Uterus (tissue), 4 donors: ENCODE measurements around the gene GABPB2. TPM values are rescaled to one million over a fixed set of nuclear protein-coding genes. Genes with fewer than 3 reads are reported as not detected.

Experiments
- DNase-seq, 2 donors: peaks; one replicate each; pipeline ENCODE4 v3.0.0-alpha.2; 2019 to 2020
- H3K27ac ChIP-seq, 2 donors: fragments of 200-600 bp; sonication (generic); 1 replicate in 1 of 2; 2 replicates in 1 of 2; pipeline ENCODE4 v1.5.1; 2016 to 2018
- H3K27me3 ChIP-seq, 2 donors: fragments of 200-600 bp; sonication (generic); one replicate each; pipeline ENCODE4 v1.5.1; 2018 to 2019; ENCODE audit warnings: control low read depth in 1 of 2
- H3K36me3 ChIP-seq, 2 donors: fragments of 200-600 bp; sonication (generic); one replicate each; pipeline ENCODE4 v1.5.1; 2019; ENCODE audit warnings: control low read depth in 1 of 2
- H3K4me1 ChIP-seq, 2 donors: fragments of 200-600 bp; sonication (generic); one replicate each; pipeline ENCODE4 v1.5.1; 2018 to 2019; ENCODE audit warnings: control low read depth in 1 of 2
- H3K4me3 ChIP-seq, 2 donors: fragments of 200-600 bp; sonication (generic); 1 replicate in 1 of 2; 2 replicates in 1 of 2; pipeline ENCODE4 v1.5.1; 2018 to 2019; ENCODE audit warnings: mild to moderate bottlenecking in 1 of 2
- H3K9me3 ChIP-seq, 2 donors: fragments of 200-600 bp; sonication (generic); one replicate each; pipeline ENCODE4 v1.5.1; 2019; ENCODE audit warnings: control low read depth in 1 of 2
- CTCF ChIP-seq, 4 experiments: fragments of 200-600 bp in 2 of 4; fragments of 450-650 bp in 2 of 4; sonication (generic) in 2 of 4; IDR thresholded peaks; one replicate each; pipeline ENCODE4 v1.5.1; 2016 to 2019; ENCODE audit warnings: antibody characterized with exemption in 4 of 4, mild to moderate bottlenecking in 2 of 4, moderate library complexity in 1 of 4
- POLR2A ChIP-seq, 2 donors: fragments of 450-650 bp; IDR thresholded peaks; one replicate each; pipeline ENCODE4 v1.6.1; 2016; ENCODE audit warnings: antibody characterized with exemption in 2 of 2, mild to moderate bottlenecking in 1 of 2, moderate library complexity in 1 of 2
- intact Hi-C: fragments of 100-400 bp; cut with DNase I; formaldehyde crosslinking; loops from one replicate; pipeline ENCODE4 v1.15.1; 2023; ENCODE audit warnings: low total_unique reads
- small RNA-seq: library from RNA; depleted of rRNA; stranded (forward); fragments of <200 nt; gene quantifications from one replicate; pipeline ENCODE3, GENCODE V24; 2016
- total RNA-seq, 4 donors: library from RNA; depleted of rRNA in 3 of 4; stranded (reverse); fragments of >200 nt in 3 of 4; gene quantifications; one replicate each; pipeline versions ENCODE4 v1.1.0 to v1.2.4, GENCODE V29; 2014 to 2023
- donor health status: DM: yes; HTN: yes; CAD: no.

Gene GABPB2
- total RNA-seq, 4 donors from 2014 or later = 7.4 to 285 (median 21.2) TPM

- Histone ChIP-seq H3K9me3 (no peaks in the 10 kb centered on the region), H3K27ac (peak overlapping the region; percentile 91 to 95), H3K4me1 (peaks cover 9 to 14% of the 10 kb centered on the region in 2 donors), H3K4me3 (peak overlapping the region; percentile 68 to 91), H3K36me3 (no peaks in the 10 kb centered on the region), H3K27me3 (no peaks in the 10 kb centered on the region)
- intact Hi-C loops = no loop called here
- no peak for DNase-seq
- no peak for TF ChIP-seq CTCF (IDR thresholded peaks at IDR 0.05)
- no peak for TF ChIP-seq POLR2A (IDR thresholded peaks at IDR 0.05)
Measured at GRCh38 chr1:151166505-151166956, 96.0 kb downstream of the GABPB2 start.

- TF ChIP-seq POLR2A (IDR thresholded peaks at IDR 0.05) = no peak
- TF ChIP-seq CTCF (IDR thresholded peaks at IDR 0.05) = no peak
- Histone ChIP-seq H3K36me3 (no peaks in the 10 kb centered on the region), H3K4me1 (peaks cover 9 to 14% of the 10 kb centered on the region in 2 donors), H3K9me3 (no peaks in the 10 kb centered on the region), H3K27me3 (no peaks in the 10 kb centered on the region), H3K4me3 (no peak overlapping the region), H3K27ac (peak overlapping the region in 1 of 2 donors; percentile 95)
- no peak for DNase-seq
- intact Hi-C loops = no loop called here
Measured at GRCh38 chr1:151167116-151167515, 96.6 kb downstream of the GABPB2 start.

- H3K4me3 ChIP-seq = no peak overlapping the region
- DNase-seq = no peak
- intact Hi-C loops = no loop called here
- no peaks in the 10 kb centered on the region for H3K27me3 ChIP-seq
- no peaks in the 10 kb centered on the region for H3K9me3 ChIP-seq
- H3K4me1 ChIP-seq = peaks cover 6 to 9% of the 10 kb centered on the region in 2 donors
- no peak overlapping the region for H3K27ac ChIP-seq
- no peaks in the 10 kb centered on the region for H3K36me3 ChIP-seq
- TF ChIP-seq POLR2A (IDR thresholded peaks at IDR 0.05) = no peak
- TF ChIP-seq CTCF (IDR thresholded peaks at IDR 0.05) = no peak
Measured at GRCh38 chr1:151171190-151171589, 100.6 kb downstream of the GABPB2 start.

Small RNA genes within 50 kb of the gene (small RNA-seq; reads per million reads assigned to genes)
- not detected for gene RNU6-884P

Other genes with a start within 250 kb of the GABPB2 start
- 10 to 100 TPM; 28.9 to 86.1 (median 59.1) TPM for gene ARNT, start 194.2 kb upstream of the GABPB2 start, total RNA-seq
- gene CTXND2, start 183.6 kb upstream of the GABPB2 start, total RNA-seq = not detected
- gene SETDB1, start 144.4 kb upstream of the GABPB2 start, total RNA-seq = 10 to 100 TPM; 21.8 to 63.2 (median 54.4) TPM
- gene CERS2, start 95.9 kb upstream of the GABPB2 start, total RNA-seq = 100 to 1,000 TPM in 3 of 4 donors, 10 to 100 TPM in 1; 74.9 to 191 (median 147) TPM
- 10 to 100 TPM in 1 of 4 donors, 1 to 10 TPM in 3; 2.3 to 54.3 (median 6.2) TPM for gene ANXA9, start 88.5 kb upstream of the GABPB2 start, total RNA-seq
- 10 to 100 TPM in 3 of 4 donors, 1 to 10 TPM in 1; 10.0 to 37.7 (median 24.6) TPM for gene MINDY1, start 63.9 kb upstream of the GABPB2 start, total RNA-seq
- 10 to 100 TPM in 3 of 4 donors, 1 to 10 TPM in 1; 10.0 to 26.4 (median 20.1) TPM for gene PRUNE1, start 62.3 kb upstream of the GABPB2 start, total RNA-seq
- under 1 TPM in 2 of 4 donors, not detected in 2; 0.24 to 0.55 TPM for gene BNIPL, start 34.2 kb upstream of the GABPB2 start, total RNA-seq
- 1 to 10 TPM in 3 of 4 donors, under 1 TPM in 1; 0.59 to 8.5 (median 3.8) TPM for gene C1orf56, start 23.0 kb upstream of the GABPB2 start, total RNA-seq
- 10 to 100 TPM; 21.5 to 80.8 (median 39.4) TPM for gene CDC42SE1, start 11.1 kb upstream of the GABPB2 start, total RNA-seq
- gene MLLT11, start 10.4 kb upstream of the GABPB2 start, total RNA-seq = 10 to 100 TPM in 1 of 4 donors, 1 to 10 TPM in 3; 1.3 to 10.6 (median 5.6) TPM
- gene SEMA6C, start 75.9 kb downstream of the GABPB2 start, total RNA-seq = 10 to 100 TPM in 2 of 4 donors, 1 to 10 TPM in 1, under 1 TPM in 1; 0.88 to 31.3 (median 10.4) TPM
- gene TNFAIP8L2, start 85.9 kb downstream of the GABPB2 start, total RNA-seq = 10 to 100 TPM in 1 of 4 donors, 1 to 10 TPM in 3; 1.0 to 27.1 (median 3.1) TPM
- 10 to 100 TPM in 2 of 4 donors, 1 to 10 TPM in 2; 6.4 to 32.9 (median 11.1) TPM for gene LYSMD1, start 95.1 kb downstream of the GABPB2 start, total RNA-seq
- gene SCNM1, start 95.4 kb downstream of the GABPB2 start, total RNA-seq = 100 to 1,000 TPM in 1 of 4 donors, 10 to 100 TPM in 2, 1 to 10 TPM in 1; 3.2 to 186 (median 21.3) TPM
- gene TMOD4, start 105.2 kb downstream of the GABPB2 start, total RNA-seq = under 1 TPM in 1 of 4 donors, not detected in 3; 0.26 TPM
- 10 to 100 TPM; 22.3 to 53.5 (median 32.7) TPM for gene VPS72, start 119.4 kb downstream of the GABPB2 start, total RNA-seq
- 100 to 1,000 TPM in 2 of 4 donors, 10 to 100 TPM in 2; 66.8 to 240 (median 92.6) TPM for gene PIP5K1A, start 127.8 kb downstream of the GABPB2 start, total RNA-seq
- 100 to 1,000 TPM in 1 of 4 donors, 10 to 100 TPM in 3; 73.5 to 114 (median 89.1) TPM for gene PSMD4, start 184.0 kb downstream of the GABPB2 start, total RNA-seq
- 10 to 100 TPM in 2 of 4 donors, 1 to 10 TPM in 2; 6.4 to 31.9 (median 10.9) TPM for gene ZNF687, start 211.5 kb downstream of the GABPB2 start, total RNA-seq